Fibroblast of the aortic adventitia (primary cell): ENCODE measurements around the gene KLF13. TPM values are rescaled to one million over a fixed set of nuclear protein-coding genes. Genes with fewer than 3 reads are reported as not detected.

ENCODE experiments used
- DNase-seq: peaks from one replicate; pipeline ENCODE4 v3.0.0-alpha.2; 2010; ENCODE audit warnings: low read depth
- H3K4me3 ChIP-seq: 2 replicates; pipeline ENCODE4 v1.5.1; 2011; ENCODE audit warnings: low read depth, mild to moderate bottlenecking, control low read depth, low read length, moderate library complexity
- total RNA-seq: library from RNA; depleted of rRNA; stranded (reverse); fragments of >200 nt; gene quantifications from 2 replicates; pipeline ENCODE4 v1.2.3, GENCODE V29; 2012; ENCODE audit warnings: low replicate concordance
- TF ChIP-seq, protein P1 (sequence below): IDR thresholded peaks from 2 replicates; pipeline ENCODE4 v1.5.1; 2011; ENCODE audit warnings: mild to moderate bottlenecking, low read length, control low read depth, inconsistent platforms; ENCODE audit not compliant: insufficient read depth

KLF13 gene
- total RNA-seq, 1 donor = 40.4 TPM

DNA sequence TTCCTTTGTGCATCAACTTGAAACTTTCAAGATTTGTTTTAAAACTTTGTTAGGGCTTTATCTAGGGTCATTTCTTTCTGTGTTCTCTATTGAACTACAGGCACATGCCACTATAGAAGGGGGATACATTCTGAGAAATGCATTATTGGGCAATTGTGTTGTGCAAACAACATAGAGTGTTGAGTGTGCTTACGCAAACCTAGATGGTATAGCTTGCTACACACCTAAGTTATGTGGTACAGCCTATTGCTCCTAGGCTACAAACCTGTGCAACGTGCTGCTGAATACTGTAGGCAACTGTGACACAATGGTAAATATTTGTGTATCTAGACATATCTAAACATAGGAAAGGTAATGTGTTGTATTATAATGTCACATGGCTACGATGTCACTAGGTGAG lies 33.0 kb upstream of the KLF13 start:
- TF ChIP-seq, protein P1, sequence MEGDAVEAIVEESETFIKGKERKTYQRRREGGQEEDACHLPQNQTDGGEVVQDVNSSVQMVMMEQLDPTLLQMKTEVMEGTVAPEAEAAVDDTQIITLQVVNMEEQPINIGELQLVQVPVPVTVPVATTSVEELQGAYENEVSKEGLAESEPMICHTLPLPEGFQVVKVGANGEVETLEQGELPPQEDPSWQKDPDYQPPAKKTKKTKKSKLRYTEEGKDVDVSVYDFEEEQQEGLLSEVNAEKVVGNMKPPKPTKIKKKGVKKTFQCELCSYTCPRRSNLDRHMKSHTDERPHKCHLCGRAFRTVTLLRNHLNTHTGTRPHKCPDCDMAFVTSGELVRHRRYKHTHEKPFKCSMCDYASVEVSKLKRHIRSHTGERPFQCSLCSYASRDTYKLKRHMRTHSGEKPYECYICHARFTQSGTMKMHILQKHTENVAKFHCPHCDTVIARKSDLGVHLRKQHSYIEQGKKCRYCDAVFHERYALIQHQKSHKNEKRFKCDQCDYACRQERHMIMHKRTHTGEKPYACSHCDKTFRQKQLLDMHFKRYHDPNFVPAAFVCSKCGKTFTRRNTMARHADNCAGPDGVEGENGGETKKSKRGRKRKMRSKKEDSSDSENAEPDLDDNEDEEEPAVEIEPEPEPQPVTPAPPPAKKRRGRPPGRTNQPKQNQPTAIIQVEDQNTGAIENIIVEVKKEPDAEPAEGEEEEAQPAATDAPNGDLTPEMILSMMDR = no peak
- no peak for DNase-seq
- no peak overlapping the region for H3K4me3 ChIP-seq

DNA sequence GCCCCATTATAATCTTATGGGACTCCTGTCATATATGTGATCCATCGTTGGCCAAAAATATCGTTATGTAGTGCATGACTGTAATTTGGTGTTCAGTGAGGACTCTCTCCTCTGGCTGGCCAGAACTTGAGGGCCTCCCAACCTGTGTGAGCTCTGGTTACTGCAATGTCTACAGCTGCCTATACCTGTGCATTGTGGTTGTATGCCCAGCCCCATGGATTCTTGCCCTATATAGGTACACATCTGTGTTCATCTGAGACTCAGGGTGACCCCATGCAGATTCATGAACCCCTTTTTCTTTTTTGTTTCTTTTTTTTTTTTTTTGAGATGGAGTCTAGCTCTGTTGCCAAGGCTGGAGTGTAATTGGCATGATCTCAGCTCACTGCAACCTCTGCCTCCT lies 32.6 kb upstream of the KLF13 start:
- H3K4me3 ChIP-seq = no peak overlapping the region
- TF ChIP-seq, protein P1 = no peak
- DNase-seq = no peak

DNA sequence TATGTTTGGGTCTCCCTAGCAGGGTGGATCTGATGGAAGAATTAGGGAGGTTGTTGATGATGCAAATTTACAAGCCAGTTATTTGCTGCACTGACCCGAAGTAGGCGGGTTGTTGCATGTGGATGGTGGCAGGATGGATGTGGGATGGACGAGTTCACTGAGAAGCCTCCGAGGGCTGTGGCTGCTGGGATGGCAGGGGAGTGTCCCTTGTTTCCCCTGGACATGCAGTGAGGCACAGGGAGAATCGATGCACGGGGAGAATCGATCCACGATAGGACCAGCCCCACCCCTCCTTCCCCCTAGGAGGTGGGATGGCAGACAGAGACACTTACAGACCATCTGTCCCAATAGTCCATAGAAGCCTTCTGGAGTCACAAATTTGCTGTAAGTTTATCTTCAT lies 31.0 kb upstream of the KLF13 start:
- H3K4me3 ChIP-seq = no peak overlapping the region
- no peak for DNase-seq
- TF ChIP-seq, protein P1 = no peak

DNA sequence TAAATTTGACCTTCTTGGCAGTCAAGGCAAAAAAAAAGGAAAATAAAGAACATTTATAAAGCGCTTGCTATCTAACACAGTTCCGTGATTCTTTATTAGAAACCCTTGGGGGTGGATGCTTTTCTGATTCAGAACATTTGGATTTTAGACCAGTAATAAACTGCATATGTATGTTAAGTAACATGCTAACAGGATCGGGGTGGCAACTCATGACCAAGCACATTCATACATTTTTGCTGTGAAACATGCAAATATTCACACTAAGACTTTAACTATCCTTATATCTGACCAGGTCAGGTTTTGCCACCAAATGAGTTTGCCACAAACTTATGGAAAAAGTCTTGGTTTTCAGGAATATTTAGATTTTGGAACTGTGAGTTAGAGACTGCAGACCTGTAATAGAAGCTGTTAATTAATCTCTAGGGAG lies 30.4 kb upstream of the KLF13 start:
- no peak overlapping the region for H3K4me3 ChIP-seq
- no peak for DNase-seq
- TF ChIP-seq, protein P1 = no peak

DNA sequence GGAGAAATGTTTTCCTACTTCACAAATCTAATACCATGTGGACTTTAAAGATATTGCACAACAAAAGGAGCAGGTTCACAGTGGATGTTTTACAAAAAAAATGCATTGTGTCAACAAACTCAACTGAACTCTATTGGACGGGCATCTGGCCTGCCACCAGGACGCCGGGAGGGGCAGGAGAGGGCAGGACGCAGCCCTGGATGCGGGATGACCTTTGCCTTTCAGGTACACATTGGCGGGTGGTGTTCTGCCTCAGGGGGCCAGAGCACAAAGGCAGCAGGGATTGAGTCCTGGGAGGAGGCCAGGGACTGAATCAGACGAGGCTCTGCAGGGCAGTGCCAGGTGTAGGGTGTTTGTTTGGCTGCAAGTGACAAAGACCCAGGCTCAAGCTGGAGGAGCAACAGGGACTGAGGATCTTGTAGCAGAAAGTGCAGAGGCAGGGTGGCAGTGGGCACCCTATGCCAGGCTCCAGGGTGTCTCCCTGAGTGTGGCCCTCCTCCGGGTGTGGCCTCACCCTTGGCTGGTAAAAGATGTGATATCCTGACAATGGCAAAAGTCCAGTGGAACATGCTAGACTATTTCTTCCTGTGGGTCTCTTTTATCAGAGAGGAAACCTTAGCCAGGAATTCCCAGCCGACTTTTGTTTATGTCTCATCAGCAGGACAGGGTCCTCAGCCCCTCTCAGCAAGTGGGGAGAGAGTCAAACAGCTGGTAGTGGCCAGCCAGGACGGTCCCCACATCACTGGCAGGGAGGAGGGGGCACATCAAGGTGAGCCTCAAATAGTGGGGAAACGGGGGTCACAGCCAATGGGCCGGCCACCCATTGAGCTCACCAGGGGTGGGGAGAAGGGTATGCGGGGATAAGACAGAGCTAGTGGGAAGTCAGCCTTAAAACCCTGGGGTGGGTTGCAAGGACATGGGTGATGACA lies 29.7 kb upstream of the KLF13 start:
- H3K4me3 ChIP-seq = no peak overlapping the region
- TF ChIP-seq, protein P1 = no peak
- DNase-seq = no peak

DNA sequence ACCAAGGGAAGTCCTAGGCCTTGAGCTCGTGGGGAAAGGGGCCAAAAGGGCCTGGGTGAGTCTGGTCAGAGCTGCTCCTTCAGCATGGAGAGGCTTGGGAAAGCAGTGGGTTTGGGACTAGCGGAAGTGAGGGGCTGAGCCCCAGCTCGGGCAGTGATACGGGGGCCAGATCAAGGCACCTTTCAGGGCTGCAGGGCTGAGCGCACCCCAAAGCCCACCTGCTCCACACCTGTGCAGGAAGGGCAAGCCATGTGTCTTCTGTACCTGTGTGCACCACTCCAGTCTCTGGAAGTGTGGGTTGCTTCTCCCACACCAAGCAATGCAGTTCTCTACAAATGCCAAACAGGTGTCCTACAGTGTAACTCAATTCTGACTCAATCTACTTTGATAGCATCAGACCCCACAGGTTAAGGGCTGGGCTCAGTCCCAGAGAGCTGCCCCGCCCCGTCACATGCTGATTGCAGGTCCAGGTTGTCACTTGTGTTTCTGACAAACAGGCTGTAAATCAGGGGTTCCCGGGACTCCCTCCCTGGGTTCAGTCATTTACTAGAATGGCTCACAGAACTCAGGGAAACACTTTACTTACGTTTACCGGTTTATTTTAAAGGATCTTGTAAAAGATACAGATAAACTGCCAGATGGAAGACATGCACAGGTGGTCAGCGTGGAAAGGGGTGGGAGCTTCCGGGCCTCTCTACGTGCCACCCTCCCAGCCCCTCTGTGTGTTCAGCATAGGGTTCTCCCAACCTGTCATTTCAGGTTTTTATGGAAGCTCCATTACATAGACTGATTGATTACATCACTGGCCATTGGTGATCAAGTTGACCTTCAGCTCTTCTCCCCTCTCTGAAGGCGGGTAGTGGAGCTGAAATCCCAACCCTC lies 28.8 kb upstream of the KLF13 start:
- H3K4me3 ChIP-seq = no peak overlapping the region
- DNase-seq = no peak
- TF ChIP-seq, protein P1 = no peak
